AML-193 (cell line): ENCODE measurements around the gene MRPL33.

ENCODE experiments used
- DNase-seq, 2 experiments: peaks; one replicate each; lab custom pipeline; 2025; lab: John Stamatoyannopoulos, UW

Gene MRPL33

DNA sequence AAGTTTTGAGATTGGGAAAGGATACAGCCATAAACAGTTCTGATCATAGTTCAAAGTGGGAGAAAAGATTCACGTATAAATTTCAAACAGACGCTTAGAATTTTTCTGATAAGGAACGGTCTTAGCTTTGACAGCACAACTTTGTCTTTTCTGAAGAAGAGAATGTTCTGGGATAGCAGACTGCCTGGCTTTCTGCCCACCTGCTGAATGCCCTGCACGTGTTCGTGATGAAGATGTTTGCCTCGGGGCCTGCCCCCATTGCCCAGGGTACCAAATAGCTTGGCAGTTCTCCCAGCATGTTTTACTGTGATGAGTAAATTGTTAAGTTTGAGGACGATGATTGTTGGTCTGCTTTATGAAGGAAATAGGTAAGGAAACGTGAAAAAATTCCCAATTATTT lies 4.6 kb downstream of the MRPL33 start:
- DNase-seq = no peak

DNA sequence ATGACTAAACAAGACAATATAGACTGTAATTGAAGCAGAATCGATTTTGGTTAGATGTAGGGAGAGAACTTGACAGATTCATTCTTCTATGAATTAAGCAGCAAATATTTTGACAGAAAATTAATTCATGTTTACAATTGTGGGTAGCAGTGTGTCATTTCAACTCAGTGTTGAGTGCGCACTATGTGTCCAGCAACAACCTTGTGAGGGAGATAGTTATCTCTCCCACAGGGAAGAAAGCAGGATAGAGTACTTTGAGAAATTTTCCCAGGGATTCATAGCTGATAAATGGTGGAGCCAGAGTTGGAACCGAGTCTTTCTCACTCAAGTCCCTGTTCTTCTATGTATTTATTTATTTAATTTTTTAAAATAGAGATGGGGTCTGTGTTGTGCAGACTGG lies 5.2 kb downstream of the MRPL33 start:
- DNase-seq = no peak

- no peak for DNase-seq
Measured at GRCh38 chr2:27779417-27780055, 8.0 kb downstream of the MRPL33 start.

GRCh38 chr2:27781496-27781895 lies 10.0 kb downstream of the MRPL33 start:
- DNase-seq = no peak

DNA sequence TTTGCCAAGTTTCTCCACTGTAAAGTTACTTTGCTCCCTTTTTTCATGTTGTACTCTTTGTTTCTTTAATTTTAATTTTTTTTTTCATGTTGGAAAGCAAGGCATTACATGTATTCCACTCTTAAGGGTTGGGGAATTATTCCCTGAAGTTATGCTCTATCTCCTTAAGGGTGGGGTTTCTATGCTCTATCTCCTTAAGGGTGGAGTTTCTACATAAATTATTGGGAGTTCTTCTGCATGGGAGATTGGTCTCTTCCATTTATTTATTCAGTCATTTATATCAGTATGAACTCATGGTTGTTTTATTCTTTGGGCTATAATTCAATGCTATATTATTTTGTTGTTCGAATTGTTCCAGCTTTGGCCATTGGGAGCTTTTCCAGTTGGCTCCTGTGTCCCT lies 11.2 kb downstream of the MRPL33 start:
- no peak for DNase-seq

GRCh38 chr2:27790796-27791195 lies 19.3 kb downstream of the MRPL33 start:
- DNase-seq = no peak

DNA sequence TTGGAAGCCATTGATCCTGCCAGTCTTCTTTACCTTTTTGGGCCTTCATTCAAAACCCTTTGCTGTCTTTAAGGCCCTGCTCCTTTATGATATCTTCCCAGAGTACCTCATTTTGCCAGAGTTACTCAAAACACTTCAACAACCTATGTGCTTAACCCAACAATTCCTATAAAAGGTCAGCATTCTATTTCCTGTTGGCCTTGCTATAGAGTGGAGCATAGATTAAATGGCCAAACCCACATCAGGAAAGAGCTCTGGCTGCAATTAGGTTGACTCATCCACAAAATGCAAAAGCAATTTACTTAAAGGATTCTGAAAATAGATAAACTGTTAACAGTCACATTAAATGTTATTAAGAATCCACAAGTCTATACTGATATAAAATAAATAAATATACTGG lies 21.2 kb downstream of the MRPL33 start:
- no peak for DNase-seq

DNA sequence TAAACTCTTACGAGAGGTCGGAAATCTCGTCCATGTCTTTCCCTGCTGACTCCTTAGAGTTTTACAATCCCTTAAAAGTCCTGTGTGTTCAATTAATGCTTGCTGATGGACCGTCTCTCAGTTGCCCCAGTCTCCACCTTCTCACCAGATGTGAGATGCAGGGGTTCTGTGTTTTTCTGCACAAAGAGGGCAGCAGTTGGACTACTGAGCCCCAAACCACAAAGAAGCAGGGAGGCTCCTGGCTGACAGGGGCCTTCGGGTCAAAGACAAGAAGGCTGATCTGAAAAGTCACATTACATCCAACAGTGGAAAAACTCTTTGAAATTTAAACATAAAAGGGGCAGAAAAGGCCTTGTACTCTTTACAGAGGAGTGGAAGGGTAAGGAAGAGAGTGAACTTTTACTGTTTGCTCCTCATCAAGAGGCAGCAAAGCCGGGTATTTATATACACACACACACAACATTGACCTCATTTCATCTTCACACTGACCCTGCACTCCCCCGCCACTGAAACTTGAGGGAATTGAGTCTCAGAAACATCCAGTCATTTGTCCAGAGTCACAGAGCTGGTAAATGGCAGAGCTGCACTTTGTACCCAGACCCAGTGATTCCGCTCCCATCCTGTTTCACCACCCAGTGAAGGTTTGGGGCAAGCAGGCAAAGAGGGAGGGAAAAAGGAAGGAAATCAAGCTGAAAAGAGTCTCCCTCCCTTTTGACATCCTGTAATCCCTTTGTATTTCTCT lies 23.7 kb downstream of the MRPL33 start:
- no peak for DNase-seq

- DNase-seq = no peak
Measured at GRCh38 chr2:27795868-27796277, 24.4 kb downstream of the MRPL33 start.

DNA sequence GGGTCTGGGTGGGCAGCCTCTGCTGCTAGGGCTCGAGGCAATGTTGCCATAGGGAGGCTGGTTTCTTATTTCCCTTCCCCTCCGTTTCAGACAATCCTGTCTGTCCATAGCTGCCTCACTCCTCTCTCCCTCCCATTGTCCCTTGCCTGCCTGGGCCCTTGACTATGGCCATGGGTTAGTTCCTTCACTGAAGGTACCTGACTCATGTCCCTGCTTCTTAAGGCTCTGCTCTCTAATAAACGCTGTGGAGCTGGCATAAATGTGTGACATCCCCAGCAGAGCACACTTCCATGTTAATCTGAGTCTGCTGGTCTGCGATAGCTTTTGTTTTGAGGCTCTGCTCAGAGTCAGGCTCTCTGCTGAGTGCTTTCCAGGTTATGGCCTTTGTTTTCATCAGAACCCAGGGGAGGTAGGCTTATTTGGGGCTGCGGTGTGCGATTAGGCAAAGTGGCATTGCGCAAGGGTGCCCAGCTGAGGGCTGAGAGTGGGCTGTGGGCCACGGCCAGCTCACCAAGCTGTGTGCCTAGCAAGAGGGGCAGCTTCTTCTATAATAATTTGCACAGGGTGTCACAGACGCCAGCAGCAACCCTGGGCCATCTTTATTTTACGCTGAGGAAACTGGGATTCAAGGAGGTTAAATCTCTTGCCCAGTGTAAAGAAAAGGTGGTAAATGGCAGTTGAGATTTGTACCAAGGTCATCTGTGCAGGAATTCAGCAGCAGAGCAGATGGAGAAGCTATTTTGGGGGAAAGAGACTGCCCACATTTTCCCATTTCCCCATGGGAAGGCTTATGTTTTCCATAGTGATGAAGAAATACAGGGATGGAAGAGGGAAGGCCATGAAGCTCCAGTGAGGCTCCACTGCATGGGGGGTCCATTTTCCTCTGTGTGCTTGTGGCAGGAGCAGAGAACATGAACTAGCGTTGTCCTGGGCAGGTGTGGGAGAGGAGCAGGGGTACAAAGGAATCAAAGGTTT lies 25.6 kb downstream of the MRPL33 start:
- peak in 1 of 2 experiments; percentile 12 for DNase-seq

DNA sequence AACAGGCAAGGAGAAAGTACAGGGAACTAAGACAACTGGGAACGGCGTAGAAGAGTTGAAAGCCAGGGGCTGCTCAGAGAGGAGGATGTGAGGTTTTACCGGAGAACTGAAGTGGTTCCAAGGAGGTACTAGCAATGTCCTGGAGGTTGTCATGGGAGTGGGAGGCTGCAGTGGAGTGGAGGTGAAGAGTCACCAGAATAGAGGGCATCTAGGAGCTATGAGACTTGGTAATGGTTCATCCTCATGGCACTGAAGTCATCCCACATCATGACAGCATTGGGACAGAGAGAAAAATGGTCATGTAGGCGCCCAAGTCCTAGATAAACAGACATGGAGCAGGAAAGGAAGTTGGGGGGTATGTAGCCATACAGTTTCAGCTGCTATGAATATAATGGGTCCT lies 26.3 kb downstream of the MRPL33 start:
- no peak for DNase-seq

- no peak for DNase-seq
Measured at GRCh38 chr2:27798486-27798885, 27.0 kb downstream of the MRPL33 start.

GRCh38 chr2:27798948-27799645 lies 27.6 kb downstream of the MRPL33 start:
- DNase-seq = no peak

- no peak for DNase-seq
Measured at GRCh38 chr2:27799646-27800010, 28.1 kb downstream of the MRPL33 start.

- DNase-seq = no peak
Measured at GRCh38 chr2:27800856-27801255, 29.3 kb downstream of the MRPL33 start.

GRCh38 chr2:27802547-27802946 lies 31.0 kb downstream of the MRPL33 start:
- no peak for DNase-seq

DNA sequence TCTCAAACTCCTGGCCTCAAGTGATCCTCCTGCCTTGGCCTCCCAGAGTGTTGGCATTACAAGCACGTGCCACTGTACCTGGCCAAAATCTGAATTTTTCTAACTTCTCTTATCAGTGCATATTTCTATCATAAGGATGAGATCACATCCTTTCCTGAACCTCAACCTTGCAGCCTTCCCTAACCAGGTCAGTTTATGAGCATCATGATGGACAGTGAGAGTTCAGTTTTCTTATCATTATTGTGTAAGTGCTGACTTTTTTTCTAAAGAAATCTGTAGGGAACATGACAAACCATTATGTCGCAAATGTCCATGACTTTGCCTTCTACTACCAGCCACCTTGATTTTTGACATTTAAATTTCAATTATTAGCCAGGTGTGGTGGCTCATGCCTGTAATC lies 31.5 kb downstream of the MRPL33 start:
- DNase-seq = no peak

DNA sequence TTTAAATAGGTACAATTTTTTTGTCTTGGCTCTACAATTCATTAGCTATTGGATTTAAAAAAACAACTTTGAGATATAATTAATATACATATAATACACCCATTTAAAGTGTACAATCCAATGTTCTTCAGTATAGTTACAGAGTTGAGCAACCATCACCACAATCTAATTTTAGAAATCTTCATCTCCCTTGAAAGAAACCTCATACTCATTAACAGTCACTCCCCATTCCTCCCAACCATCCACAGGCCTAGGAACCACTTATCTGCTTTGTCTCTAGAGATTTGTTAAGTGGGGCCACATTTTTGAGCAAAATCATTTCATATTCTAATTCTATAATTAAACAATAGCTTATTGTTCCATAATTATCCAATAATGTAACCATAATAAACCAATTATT lies 32.6 kb downstream of the MRPL33 start:
- DNase-seq = peak; percentile 42 to 68

DNA sequence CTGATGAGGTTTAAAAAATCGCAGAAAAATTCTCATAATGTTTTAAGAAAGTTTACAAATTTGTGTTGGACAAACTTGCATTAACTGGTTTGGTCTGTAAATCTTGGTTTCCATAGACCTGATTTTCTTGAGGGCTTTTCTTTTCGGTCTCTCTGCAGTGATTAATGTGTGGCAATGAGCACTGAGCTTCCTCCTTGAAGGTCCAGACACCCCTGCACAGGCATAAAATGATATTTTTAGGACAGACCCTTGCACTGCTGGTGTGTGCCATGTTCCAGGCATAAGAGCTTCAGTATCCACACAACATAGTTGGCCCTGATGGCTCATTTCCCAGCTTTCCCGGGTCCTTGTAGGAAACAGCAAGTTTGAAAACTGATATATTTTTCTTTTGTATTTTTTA lies 33.7 kb downstream of the MRPL33 start:
- DNase-seq = no peak

GRCh38 chr2:27806311-27807059 lies 35.0 kb downstream of the MRPL33 start:
- DNase-seq = no peak

- DNase-seq = peak in 1 of 2 experiments; percentile 7
Measured at GRCh38 chr2:27807476-27807875, 36.0 kb downstream of the MRPL33 start.
